H9 (cell line): ENCODE results near the gene HESX1. TPM values are rescaled to one million over a fixed set of nuclear protein-coding genes. Genes with fewer than 3 reads are reported as not detected.

ENCODE experiments used
- DNase-seq: peaks from one replicate; pipeline ENCODE4 v3.0.0-alpha.2; 2017
- H2AFZ ChIP-seq: one replicate; pipeline ENCODE4 v1.6.1; 2013; ENCODE audit warnings: mild to moderate bottlenecking, low read length, control low read depth, moderate library complexity
- H2AK5ac ChIP-seq: 2 replicates; pipeline ENCODE4 v1.6.1; 2013; ENCODE audit warnings: low read length, control low read depth, mixed read lengths; ENCODE audit not compliant: insufficient read length
- H2BK120ac ChIP-seq: one replicate; pipeline ENCODE4 v1.6.1; 2013; ENCODE audit warnings: low read depth, mild to moderate bottlenecking, low read length, control low read depth, inconsistent platforms; ENCODE audit not compliant: poor library complexity, severe bottlenecking
- H2BK12ac ChIP-seq: 2 replicates; pipeline ENCODE4 v1.6.1; 2013; ENCODE audit warnings: low read length, control low read depth, mixed read lengths, low read depth; ENCODE audit not compliant: insufficient read length
- H2BK15ac ChIP-seq: 2 replicates; pipeline ENCODE4 v1.6.1; 2013; ENCODE audit warnings: low read depth, low read length, control low read depth
- H2BK20ac ChIP-seq: one replicate; pipeline ENCODE4 v1.6.1; 2013; ENCODE audit warnings: low read depth, mild to moderate bottlenecking, low read length, control low read depth, inconsistent platforms; ENCODE audit not compliant: poor library complexity, severe bottlenecking
- H2BK5ac ChIP-seq: 2 replicates; pipeline ENCODE4 v1.6.1; 2013; ENCODE audit warnings: low read length, control low read depth, mixed read lengths; ENCODE audit not compliant: insufficient read length
- H3K14ac ChIP-seq: 2 replicates; pipeline ENCODE4 v1.6.1; 2013; ENCODE audit warnings: low read length, control low read depth; ENCODE audit not compliant: insufficient read depth
- H3K18ac ChIP-seq: 2 replicates; pipeline ENCODE4 v1.6.1; 2013; ENCODE audit warnings: low read depth, mild to moderate bottlenecking, mixed read lengths, low read length, control low read depth; ENCODE audit not compliant: insufficient read length
- H3K23ac ChIP-seq: 2 replicates; pipeline ENCODE4 v1.6.1; 2013; ENCODE audit warnings: low read length, control low read depth, mixed read lengths, low read depth; ENCODE audit not compliant: insufficient read length
- H3K23me2 ChIP-seq: 2 replicates; pipeline ENCODE4 v1.6.1; 2013; ENCODE audit warnings: low read depth, mild to moderate bottlenecking, mixed read lengths, low read length, control low read depth; ENCODE audit not compliant: insufficient read length, poor library complexity, severe bottlenecking
- H3K27ac ChIP-seq: 2 replicates; pipeline ENCODE4 v1.5.1; 2013; ENCODE audit warnings: low read length, control low read depth, mixed read lengths, low read depth; ENCODE audit not compliant: insufficient read length
- H3K27me3 ChIP-seq: 2 replicates; pipeline ENCODE4 v1.6.1; 2013; ENCODE audit warnings: low read length, control low read depth, inconsistent platforms; ENCODE audit not compliant: insufficient read depth
- H3K4ac ChIP-seq: 2 replicates; pipeline ENCODE4 v1.6.1; 2013; ENCODE audit warnings: low read depth, mild to moderate bottlenecking, control low read depth, inconsistent platforms, low read length, moderate library complexity
- H3K4me1 ChIP-seq: 2 replicates; pipeline ENCODE4 v1.6.1; 2013; ENCODE audit warnings: low read length, control low read depth, inconsistent platforms; ENCODE audit not compliant: insufficient read depth
- H3K4me2 ChIP-seq: 2 replicates; pipeline ENCODE4 v1.6.1; 2013; ENCODE audit warnings: low read length, control low read depth, mixed read lengths; ENCODE audit not compliant: insufficient read length, insufficient read depth
- H3K56ac ChIP-seq: 2 replicates; pipeline ENCODE4 v1.6.1; 2013; ENCODE audit warnings: low read depth, mild to moderate bottlenecking, mixed read lengths, low read length, control low read depth; ENCODE audit not compliant: insufficient read length
- H3K79me1 ChIP-seq: 2 replicates; pipeline ENCODE4 v1.6.1; 2013; ENCODE audit warnings: low read depth, mild to moderate bottlenecking, moderate library complexity, low read length, control low read depth, inconsistent platforms; ENCODE audit not compliant: insufficient read depth, poor library complexity, severe bottlenecking
- H3K79me2 ChIP-seq: 2 replicates; pipeline ENCODE4 v1.6.1; 2013; ENCODE audit warnings: low read length, control low read depth, inconsistent platforms; ENCODE audit not compliant: insufficient read depth
- H3K9ac ChIP-seq: 2 replicates; pipeline ENCODE4 v1.6.1; 2013; ENCODE audit warnings: low read length, control low read depth, mixed read lengths; ENCODE audit not compliant: insufficient read length; ENCODE audit errors: extremely low read depth
- H3K9me3 ChIP-seq: one replicate; pipeline ENCODE4 v1.6.1; 2013; ENCODE audit warnings: low read depth, low read length, inconsistent platforms; ENCODE audit not compliant: control insufficient read depth
- H3T11ph ChIP-seq: one replicate; pipeline ENCODE4 v1.6.1; 2013; ENCODE audit warnings: mild to moderate bottlenecking, low read length, control low read depth, inconsistent platforms
- H4K20me1 ChIP-seq: one replicate; pipeline ENCODE4 v1.6.1; 2013; ENCODE audit not compliant: control insufficient read depth, insufficient read length, insufficient read depth
- H4K5ac ChIP-seq: 2 replicates; pipeline ENCODE4 v1.6.1; 2013; ENCODE audit warnings: low read depth, mild to moderate bottlenecking, mixed read lengths, low read length, control low read depth; ENCODE audit not compliant: insufficient read length
- H4K8ac ChIP-seq: replicated peaks from 2 replicates; pipeline ENCODE4 v1.6.1; 2013; ENCODE audit warnings: low read length, control low read depth, mixed read lengths, low read depth; ENCODE audit not compliant: insufficient read length
- H4K91ac ChIP-seq: 2 replicates; pipeline ENCODE4 v1.6.1; 2013; ENCODE audit warnings: low read depth, mild to moderate bottlenecking, moderate library complexity, mixed read lengths, low read length, control low read depth; ENCODE audit not compliant: insufficient read length
- H3K27ac Mint-ChIP-seq, 3 experiments: 2 replicates in 2 of 3; 3 replicates in 1 of 3; pipeline ENCODE4 v1.8.0; 2020 to 2021; ENCODE audit warnings: mixed read lengths in 3 of 3, mild to moderate bottlenecking in 1 of 3, moderate library complexity in 1 of 3
- H3K27me3 Mint-ChIP-seq: 2 replicates; pipeline ENCODE4 v1.8.0; 2021; ENCODE audit warnings: low read depth, mild to moderate bottlenecking, moderate library complexity, mixed read lengths
- H3K36me3 Mint-ChIP-seq, 3 experiments: 2 replicates in 2 of 3; 3 replicates in 1 of 3; pipeline ENCODE4 v1.8.0; 2020 to 2021; ENCODE audit warnings: low read depth in 3 of 3, mixed read lengths in 3 of 3; ENCODE audit not compliant: insufficient read depth in 1 of 3
- H3K4me1 Mint-ChIP-seq, 2 experiments: 2 replicates each; pipeline ENCODE4 v1.8.0; 2020; ENCODE audit warnings: mixed read lengths in 2 of 2
- H3K4me3 Mint-ChIP-seq, 2 experiments: 2 replicates in 1 of 2; 3 replicates in 1 of 2; pipeline ENCODE4 v1.8.0; 2020 to 2021; ENCODE audit warnings: mild to moderate bottlenecking in 2 of 2, mixed read lengths in 2 of 2, moderate library complexity in 1 of 2
- H3K9me3 Mint-ChIP-seq, 2 experiments: 2 replicates in 1 of 2; 3 replicates in 1 of 2; pipeline ENCODE4 v1.8.0; 2020; ENCODE audit warnings: mild to moderate bottlenecking in 2 of 2, mixed read lengths in 2 of 2, moderate library complexity in 1 of 2
- WGBS: extraction: QIAGEN DNeasy Blood & Tissue Kit; methylation state at CpG from one replicate; pipeline ENCODE4 v1.1.7; 2013; ENCODE audit warnings: missing lambda C conversion rate, low lambda C conversion rate, mixed read lengths; ENCODE audit not compliant: insufficient read length; ENCODE audit errors: extremely low coverage; 5-methylcytosine and 5-hydroxymethylcytosine counted together
- total RNA-seq: library from RNA; stranded (reverse); gene quantifications from 2 replicates; pipeline ENCODE4 v1.2.1, GENCODE V29; 2021
- TF ChIP-seq, protein P1 (sequence below): fragments of 200-600 bp; sonication (generic); conservative IDR thresholded peaks from 3 replicates; pipeline ENCODE4 v1.8.0; 2021; ENCODE audit warnings: antibody characterized with exemption, mild to moderate bottlenecking

HESX1 gene
- total RNA-seq, 1 experiment from 2014 or later: 28.4 TPM

DNA sequence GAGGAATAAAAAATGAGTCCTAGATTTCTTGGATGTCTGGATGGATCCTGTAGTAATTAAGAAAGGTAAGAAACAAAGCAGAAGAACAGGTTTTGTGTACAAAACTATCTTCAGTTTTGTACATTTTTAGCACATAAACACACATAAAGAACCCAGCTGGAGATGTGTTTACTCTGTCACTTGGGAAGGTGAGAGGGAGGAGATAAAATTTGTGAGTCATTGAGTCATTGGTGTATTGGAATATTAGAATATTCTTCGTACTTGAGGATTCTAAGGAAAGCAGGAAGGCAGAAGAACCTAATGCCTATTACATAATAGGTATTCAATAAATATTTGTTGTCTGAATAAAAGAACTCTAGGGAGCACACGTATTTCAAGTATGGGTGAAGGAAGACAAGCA, 45.2 kb upstream of the HESX1 start:
- Histone ChIP-seq H3K23ac (no peak overlapping the region), H2BK15ac (no peak overlapping the region), H2BK20ac (no peak overlapping the region), H3K27ac (no peak overlapping the region), H2AFZ (no peak overlapping the region), H3K14ac (no peak overlapping the region), H4K8ac (no peak overlapping the region), H3K27me3 (no peaks in the 10 kb centered on the region), H2BK120ac (no peak overlapping the region), H3K9ac (no peak overlapping the region), H3K4me2 (no peak overlapping the region), H3K56ac (no peak overlapping the region), H4K20me1 (no peaks in the 10 kb centered on the region), H2BK5ac (no peak overlapping the region), H3K79me1 (no peaks in the 10 kb centered on the region), H4K5ac (no peak overlapping the region), H3K79me2 (no peaks in the 10 kb centered on the region), H3K4ac (no peak overlapping the region), H3K18ac (no peak overlapping the region), H3K4me1 (no peaks in the 10 kb centered on the region), H3T11ph (no peak overlapping the region), H3K9me3 (no peaks in the 10 kb centered on the region), H2BK12ac (no peak overlapping the region), H2AK5ac (no peak overlapping the region), H3K23me2 (no peaks in the 10 kb centered on the region), H4K91ac (no peak overlapping the region)
- TF ChIP-seq, protein P1, sequence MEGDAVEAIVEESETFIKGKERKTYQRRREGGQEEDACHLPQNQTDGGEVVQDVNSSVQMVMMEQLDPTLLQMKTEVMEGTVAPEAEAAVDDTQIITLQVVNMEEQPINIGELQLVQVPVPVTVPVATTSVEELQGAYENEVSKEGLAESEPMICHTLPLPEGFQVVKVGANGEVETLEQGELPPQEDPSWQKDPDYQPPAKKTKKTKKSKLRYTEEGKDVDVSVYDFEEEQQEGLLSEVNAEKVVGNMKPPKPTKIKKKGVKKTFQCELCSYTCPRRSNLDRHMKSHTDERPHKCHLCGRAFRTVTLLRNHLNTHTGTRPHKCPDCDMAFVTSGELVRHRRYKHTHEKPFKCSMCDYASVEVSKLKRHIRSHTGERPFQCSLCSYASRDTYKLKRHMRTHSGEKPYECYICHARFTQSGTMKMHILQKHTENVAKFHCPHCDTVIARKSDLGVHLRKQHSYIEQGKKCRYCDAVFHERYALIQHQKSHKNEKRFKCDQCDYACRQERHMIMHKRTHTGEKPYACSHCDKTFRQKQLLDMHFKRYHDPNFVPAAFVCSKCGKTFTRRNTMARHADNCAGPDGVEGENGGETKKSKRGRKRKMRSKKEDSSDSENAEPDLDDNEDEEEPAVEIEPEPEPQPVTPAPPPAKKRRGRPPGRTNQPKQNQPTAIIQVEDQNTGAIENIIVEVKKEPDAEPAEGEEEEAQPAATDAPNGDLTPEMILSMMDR: no peak
- H3K4me3 Mint-ChIP-seq: no peak overlapping the region
- H3K27me3 Mint-ChIP-seq: no peaks in the 10 kb centered on the region
- no peak for DNase-seq
- H3K36me3 Mint-ChIP-seq: peaks cover 2 to 50% (median 29%) of the 10 kb centered on the region in 3 experiments; a peak in 6 of 7 replicates
- no CpG with 5 or more reads among the region's 2 CpGs for WGBS
- no peaks in the 10 kb centered on the region for H3K4me1 Mint-ChIP-seq
- H3K9me3 Mint-ChIP-seq: no peaks in the 10 kb centered on the region
- no peak overlapping the region for H3K27ac Mint-ChIP-seq
